Activated CD4-positive, alpha-beta T cell treated with anti-CD3 and anti-CD28 coated beads, Interleukin-2, amount 50 U/mL, for 1 hour (primary cell): Measurements from ENCODE around the gene PHOSPHO2.

Source experiments
- DNase-seq: peaks from one replicate; pipeline ENCODE4 v3.0.0-alpha.2; 2020

The PHOSPHO2 gene

DNA sequence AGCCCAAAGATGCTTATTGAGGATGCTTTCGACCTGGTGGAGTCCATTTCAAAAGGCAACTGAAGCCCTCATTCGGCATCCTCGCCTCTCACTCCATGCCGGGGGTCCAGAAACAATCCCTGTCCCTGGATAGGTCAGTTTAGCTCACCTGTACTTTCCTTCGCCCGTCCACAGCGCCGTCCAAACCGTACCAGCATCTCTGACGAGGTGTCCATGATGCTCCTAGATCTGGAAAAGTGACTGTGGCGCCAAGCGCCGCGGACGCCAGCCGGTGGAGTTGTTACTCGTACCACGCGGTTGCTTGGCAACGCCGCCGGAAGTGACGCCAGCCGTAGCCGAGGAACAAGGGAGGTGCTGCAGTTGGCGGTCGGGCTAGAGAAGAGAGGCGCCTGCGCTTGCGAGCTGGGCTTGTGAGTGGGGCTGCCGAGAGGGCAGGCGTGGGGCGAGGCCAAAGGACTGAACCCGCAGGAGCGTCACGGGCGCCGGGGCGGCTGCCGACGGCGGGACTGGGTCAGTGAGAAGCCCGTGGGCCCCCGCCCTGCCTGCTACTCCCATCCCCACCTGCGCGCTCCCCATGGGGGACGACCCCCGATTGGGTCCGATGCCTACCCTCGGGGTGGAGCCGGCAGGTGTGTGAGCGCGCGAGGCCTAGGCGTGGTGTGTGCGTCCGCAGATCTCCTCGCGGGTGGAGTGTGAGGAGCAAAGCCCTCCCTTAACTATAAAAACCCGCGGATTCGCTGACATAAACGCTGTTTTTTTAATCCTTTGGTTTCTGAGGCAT lies at the start of gene PHOSPHO2, which contains the start of gene CFAP210:
PHOSPHO2 (plus strand) TSS at position 357 of the 781 bp plus-strand sequence. CDS start 6,503 bp downstream, outside the sequence.
CFAP210 (minus strand) TSS at position 293 of the 781 bp plus-strand sequence; CDS start at position 215, 78 bp downstream.
- peak; percentile 99 for DNase-seq

DNA sequence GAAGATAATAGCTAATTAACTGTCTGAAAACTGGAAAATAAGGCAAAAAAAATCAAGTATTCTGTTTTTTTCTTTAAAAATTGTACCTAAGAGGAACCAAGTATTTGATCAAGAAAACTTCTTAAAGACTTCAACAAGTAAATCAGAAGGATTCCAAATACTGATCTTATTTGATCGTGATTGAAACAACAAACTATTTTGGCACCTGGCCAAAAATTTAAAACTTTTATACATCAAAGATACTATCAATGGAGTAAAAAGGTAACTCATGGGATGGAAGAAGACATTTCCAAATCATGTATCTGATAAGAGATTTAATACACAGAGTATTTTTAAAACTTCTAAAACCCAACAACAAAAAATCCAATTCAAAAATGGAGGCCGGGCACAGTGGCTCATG lies 46.8 kb upstream of the PHOSPHO2 start:
- DNase-seq: no peak

DNA sequence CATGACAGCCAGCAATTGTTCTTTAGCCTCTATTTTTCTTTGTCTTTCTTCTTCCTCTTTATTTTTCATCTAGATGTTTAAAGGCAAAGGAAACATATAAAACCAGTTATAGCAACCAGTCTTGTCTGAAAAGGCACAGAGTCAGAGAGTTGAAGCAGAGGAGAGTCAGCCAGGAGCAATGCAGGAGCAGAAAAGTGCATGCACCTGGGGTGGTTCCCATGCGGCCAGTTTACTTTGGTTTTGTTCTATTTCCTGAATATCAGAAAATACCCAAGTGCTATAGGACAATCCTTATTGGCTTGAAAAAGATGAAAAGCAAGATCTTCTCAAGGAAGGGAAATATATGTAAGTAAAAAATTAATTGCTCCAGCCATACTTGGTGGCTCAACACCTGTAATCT lies 45.0 kb upstream of the PHOSPHO2 start:
- no peak for DNase-seq

GRCh38 chr2:169653636-169654035 lies 40.6 kb upstream of the PHOSPHO2 start:
- DNase-seq: no peak

GRCh38 chr2:169656164-169656563 lies 38.1 kb upstream of the PHOSPHO2 start:
- no peak for DNase-seq

- DNase-seq: no peak
Observed at GRCh38 chr2:169658877-169659276, 35.4 kb upstream of the PHOSPHO2 start.

GRCh38 chr2:169659320-169659719 lies 34.9 kb upstream of the PHOSPHO2 start:
- no peak for DNase-seq

DNA sequence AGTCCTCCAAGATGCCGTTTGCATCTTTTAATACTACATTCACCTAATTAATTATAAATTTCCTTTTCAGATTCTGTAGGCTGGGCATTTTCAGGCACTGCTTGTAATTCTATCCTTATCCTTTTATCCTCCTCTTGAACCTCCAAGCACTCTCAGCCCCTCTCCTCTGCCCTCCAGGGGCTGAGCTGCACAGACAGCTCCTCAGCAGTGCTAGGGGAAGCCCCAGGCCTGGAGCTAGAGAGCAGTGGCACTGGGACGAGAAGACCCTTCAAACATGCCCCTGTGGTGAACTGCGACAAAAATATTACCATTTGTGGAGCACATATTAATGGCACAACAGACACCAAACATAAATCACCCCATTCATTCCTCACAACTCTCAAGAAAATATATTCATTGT lies 33.0 kb upstream of the PHOSPHO2 start:
- DNase-seq: no peak

DNA sequence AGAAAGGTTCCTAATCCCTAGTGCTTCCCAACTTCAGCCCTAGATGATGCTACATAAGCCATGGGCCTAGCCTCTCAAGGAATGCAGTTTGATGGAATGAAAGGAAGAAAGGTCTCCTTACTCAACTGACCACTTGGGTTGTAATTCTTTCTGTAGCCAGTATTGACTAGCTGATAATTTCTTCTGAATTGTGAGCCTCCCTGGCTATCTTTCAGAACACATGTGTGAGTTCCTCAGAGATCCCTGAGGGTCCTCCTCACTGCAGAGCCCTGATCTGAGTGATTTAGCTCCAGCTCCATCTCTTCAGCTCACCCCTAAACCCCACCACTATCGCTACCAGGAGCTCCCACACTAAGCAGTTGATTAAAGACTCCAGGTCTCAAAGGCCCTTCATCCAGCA lies 31.5 kb upstream of the PHOSPHO2 start:
- no peak for DNase-seq

GRCh38 chr2:169663247-169663646 lies 31.0 kb upstream of the PHOSPHO2 start:
- no peak for DNase-seq

DNA sequence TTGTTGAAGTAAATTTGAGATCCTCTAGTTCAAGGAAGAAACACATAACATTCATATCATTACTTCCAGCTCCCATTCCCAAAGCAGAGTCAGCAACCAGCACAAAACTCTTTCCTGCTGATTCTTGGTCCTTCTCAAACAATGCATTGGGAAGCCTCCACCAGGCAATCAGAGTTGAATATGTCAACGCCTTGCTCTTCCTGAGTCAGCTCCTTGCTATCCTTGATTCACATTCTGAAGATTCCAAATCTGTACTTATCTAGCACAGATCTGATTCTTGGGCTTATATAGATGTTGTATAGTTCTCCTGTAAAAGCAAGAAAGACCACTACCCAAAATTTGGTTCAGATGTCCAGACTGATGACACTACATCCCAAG lies 29.7 kb upstream of the PHOSPHO2 start:
- no peak for DNase-seq

DNA sequence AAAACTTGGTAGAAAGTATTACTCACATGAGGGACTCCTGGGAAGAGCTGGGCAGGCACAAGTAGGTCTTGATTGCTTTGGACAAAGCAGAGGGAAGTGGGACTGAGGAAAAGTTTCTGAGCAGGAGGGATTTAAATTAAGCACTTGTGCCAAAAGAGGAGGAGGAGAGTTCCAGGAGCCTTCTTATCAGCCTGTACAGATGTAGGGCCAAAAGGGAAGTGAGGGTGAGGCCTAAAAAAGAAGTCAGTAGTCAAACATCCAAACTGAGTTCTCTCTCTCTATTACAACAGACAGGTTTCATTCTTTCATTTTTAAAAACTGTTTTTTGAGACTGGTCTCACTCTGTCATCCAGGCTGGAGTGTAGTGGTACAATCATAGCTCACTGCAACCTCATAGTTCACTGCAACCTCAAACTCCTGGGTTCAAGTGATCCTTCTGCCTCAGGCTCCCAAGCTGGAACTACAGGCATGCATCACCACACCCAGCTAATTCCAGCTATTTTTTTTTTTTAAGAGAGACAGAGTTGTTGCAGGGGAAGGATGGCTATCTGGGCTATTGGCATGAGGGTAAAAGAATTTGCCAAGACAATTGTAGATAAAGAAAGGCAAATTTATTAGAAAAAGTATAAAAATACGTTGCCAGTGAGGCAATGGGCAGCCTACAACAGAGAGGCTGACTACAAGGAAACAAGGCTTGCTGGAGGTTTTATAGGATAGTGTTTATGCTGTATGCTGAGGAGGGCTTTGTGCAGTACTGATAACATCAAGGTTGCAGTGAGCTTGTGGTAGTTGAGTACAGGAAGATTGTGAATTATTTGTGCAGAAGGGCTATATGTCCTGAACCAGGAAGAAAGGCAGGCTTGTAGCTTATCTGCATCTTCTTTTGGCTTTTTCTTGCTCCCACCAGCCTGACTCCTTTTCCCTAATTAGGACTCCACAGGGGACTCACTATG lies 29.0 kb upstream of the PHOSPHO2 start:
- no peak for DNase-seq

DNA sequence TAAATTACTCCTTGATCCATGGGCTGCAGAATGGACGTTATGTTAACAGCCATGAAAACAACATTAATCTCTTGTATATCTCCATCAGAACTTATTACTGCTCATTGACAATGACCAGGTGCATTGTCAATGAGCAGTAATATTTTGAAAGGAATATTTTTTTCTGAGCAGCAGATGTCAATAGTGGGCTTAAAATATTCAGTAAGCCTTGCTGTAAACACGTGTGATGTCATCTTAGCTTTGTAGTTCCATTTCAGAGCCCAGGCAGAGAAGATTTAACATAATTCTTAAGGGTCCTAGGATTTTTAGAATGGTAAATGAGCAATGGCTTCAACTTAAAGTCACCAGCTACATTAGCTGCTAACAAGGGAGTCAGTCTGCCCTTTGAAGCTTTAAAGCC lies 26.7 kb upstream of the PHOSPHO2 start:
- DNase-seq: no peak

DNA sequence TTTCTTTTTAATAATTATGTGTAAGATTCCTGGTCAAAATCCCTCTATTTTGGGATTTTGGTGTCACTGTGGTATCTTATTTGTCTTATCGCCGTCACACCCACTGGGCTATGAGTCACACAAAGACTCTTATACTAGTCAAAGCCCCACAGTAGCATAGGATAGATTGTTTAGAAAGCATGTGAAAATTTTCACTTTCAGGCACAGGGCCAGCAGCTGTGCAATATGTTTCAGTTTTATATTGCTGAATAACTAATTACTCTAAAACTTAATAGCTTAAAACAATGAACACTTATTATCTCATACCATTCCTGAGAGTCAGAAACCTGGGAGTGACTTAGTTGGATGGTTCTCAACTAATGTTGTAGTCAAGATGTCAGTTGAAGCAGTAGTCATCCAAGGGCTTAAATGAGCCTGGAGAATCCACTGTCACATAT lies 24.0 kb upstream of the PHOSPHO2 start:
- no peak for DNase-seq

GRCh38 chr2:169670937-169671336 lies 23.3 kb upstream of the PHOSPHO2 start:
- DNase-seq: no peak

GRCh38 chr2:169672406-169672805 lies 21.9 kb upstream of the PHOSPHO2 start:
- no peak for DNase-seq

DNA sequence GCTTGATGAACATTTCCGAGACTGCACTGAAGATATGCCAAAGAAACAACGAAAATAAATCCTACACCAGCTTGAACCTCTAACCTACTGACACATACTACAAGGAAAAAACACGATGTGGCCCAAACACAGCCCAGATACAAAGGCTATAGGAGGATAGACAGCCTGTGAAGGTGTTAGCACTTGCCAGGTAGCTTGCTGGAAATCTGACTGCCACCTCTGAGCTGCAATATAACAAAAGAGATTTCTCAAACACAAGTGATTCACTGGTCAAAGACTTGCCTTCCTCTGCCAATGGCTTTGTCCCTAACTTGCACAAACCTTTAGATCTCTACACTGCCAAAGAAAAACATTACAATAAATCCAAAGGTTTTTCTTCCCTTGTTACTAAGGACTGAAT lies 21.2 kb upstream of the PHOSPHO2 start:
- no peak for DNase-seq

DNA sequence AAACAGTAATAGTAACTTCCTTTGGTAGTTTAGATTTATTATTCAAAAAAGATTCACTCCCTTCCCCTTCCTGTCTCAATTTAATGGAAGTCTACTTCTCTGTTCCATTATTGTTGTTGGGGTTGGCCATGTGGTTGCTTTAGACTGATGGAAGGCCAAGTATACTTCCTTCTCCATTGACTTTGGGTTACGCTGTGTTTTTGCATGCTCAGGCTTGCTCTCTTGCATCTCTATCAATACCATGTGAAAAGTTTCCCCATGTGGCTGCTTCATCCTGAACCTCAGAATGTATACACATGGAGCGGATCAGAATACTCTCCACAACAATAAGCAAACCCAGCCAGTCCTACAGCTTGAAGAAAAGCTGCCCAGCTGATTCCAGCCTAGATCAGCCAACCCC lies 20.3 kb upstream of the PHOSPHO2 start:
- no peak for DNase-seq

DNA sequence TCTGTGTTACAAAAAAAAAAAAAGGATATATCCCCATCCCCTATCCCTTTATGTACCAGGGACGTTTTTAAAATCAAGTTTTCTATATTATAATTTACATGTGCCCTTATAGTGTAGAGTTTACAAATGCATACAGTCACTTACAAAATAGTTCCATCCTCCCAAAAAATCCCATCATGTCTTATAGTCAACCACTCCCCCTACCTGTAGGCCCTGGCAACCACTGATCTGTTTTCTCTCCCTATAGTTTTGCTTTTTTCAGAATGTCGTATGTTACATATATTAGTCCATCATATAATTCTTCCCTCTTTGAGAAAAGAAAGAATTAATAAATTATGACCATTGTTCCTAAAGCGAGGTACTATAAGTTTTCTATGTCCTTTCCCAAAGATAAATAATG lies 17.9 kb upstream of the PHOSPHO2 start:
- DNase-seq: no peak

DNA sequence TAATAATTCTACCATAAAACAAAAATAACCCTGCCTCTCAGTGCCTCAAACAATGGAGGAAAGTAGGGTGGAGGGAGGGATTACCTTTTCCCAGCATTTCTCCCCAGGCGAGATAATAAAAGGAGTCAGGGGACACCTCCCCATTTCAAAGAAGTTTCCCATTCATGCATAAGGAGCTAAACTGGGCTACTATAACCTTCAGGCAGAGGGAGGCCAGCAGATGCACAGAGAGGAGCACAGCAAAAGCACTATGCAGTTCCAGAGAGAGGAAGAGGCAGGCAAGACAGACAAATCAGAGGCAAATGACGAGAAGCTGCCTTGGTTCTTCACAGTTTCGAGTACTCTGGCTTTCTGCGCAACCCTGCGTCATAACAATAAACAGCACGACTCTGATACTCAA lies 17.4 kb upstream of the PHOSPHO2 start:
- no peak for DNase-seq

DNA sequence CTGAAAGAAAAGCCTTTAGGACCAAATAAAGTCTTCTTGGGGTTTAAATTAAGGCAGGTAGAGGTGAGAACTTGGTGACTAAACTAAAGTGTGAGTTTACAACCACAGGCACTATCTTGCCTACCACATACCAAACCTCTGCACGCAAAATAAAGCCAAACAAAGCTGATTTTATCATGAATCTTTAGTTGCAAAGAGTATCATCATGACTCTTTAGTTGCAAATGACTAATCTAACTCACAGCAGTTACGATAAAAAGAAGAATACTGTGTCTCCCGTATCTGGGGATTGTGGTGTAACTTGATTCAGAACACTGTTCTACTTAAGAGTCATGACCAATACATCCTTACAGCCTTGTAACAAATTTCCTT lies 11.2 kb upstream of the PHOSPHO2 start:
- no peak for DNase-seq

- no peak for DNase-seq
Observed at GRCh38 chr2:169683425-169684134, 10.7 kb upstream of the PHOSPHO2 start.

DNA sequence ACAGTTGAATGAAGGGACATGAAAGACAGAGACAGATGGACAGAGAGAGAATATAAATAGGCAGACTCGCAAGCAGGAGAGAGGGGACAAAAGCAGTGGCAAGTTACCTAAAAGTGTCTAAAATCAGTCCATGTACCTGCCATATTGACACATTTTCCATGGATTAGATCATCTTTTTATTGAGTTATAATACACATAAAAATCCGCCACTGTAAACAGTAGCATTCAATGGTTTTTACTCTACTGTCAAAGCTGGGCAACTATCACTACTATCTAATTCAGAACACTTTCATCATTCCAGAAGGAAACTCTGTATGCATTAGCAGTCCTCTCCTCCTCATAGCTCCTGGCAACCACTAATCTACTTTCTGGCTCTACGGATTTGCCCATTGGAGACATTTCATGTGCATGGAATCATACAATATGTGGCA lies 10.1 kb upstream of the PHOSPHO2 start:
- DNase-seq: no peak
